ENCODE data around the gene JAM3. TPM values are rescaled to one million over a fixed set of nuclear protein-coding genes. Genes with fewer than 3 reads are reported as not detected.

Gene JAM3
- total RNA-seq, 4 donors from 2014 or later: 13.3 to 36.0 (median 16.8) TPM

- H3K4me1 ChIP-seq: no peaks in the 10 kb centered on the region
- H3K9me3 ChIP-seq: no peaks in the 10 kb centered on the region
- 86 to 94% methylated on average over 6 of the region's 6 CpGs for WGBS, 2 donors
- no peak overlapping the region for H3K4me3 ChIP-seq (replicated peaks in 1 of 3)
- H3K27me3 ChIP-seq: no peaks in the 10 kb centered on the region
- no peaks in the 10 kb centered on the region for H3K36me3 ChIP-seq
- no peak for DNase-seq
- TF ChIP-seq CTCF (IDR thresholded peaks at IDR 0.05) (no peak), POLR2A (IDR thresholded peaks at IDR 0.05) (no peak)
- intact Hi-C loops (cut with DNase I): loop anchor here (5.0 kb wide), 1 partner anchor 215 kb away; no protein-coding TSS in a partner anchor
- H3K27ac ChIP-seq: no peak overlapping the region
These were observed 73.7 kb downstream of the JAM3 start for GRCh38 chr11:134142536-134142935.

GRCh38 chr11:134143801-134144200, 74.9 kb downstream of the JAM3 start:
- 65 to 84% methylated on average over 3 of the region's 3 CpGs for WGBS, 2 donors
- Histone ChIP-seq H3K9me3 (no peaks in the 10 kb centered on the region), H3K4me3 (replicated peaks in 1 of 3) (no peak overlapping the region), H3K4me1 (no peaks in the 10 kb centered on the region), H3K36me3 (no peaks in the 10 kb centered on the region), H3K27ac (no peak overlapping the region), H3K27me3 (no peaks in the 10 kb centered on the region)
- DNase-seq: no peak
- intact Hi-C loops (cut with DNase I): loop anchor here (5.0 kb wide), 1 partner anchor 216 kb away; no protein-coding TSS in a partner anchor
- TF ChIP-seq CTCF (IDR thresholded peaks at IDR 0.05): no peak
- no peak for TF ChIP-seq POLR2A (IDR thresholded peaks at IDR 0.05)

- TF ChIP-seq POLR2A (IDR thresholded peaks at IDR 0.05) (no peak), CTCF (IDR thresholded peaks at IDR 0.05) (no peak)
- Histone ChIP-seq H3K9me3 (no peaks in the 10 kb centered on the region), H3K4me1 (no peaks in the 10 kb centered on the region), H3K27ac (no peak overlapping the region), H3K36me3 (peaks cover 3 to 4% of the 10 kb centered on the region in 2 donors), H3K27me3 (no peaks in the 10 kb centered on the region), H3K4me3 (replicated peaks in 1 of 3) (no peak overlapping the region)
- DNase-seq: no peak
- intact Hi-C loops (cut with DNase I): loop anchor here (5.0 kb wide), 1 partner anchor 217 kb away; no protein-coding TSS in a partner anchor
- 89 to 90% methylated on average over 5 of the region's 5 CpGs for WGBS, 2 donors
These were observed 75.9 kb downstream of the JAM3 start for GRCh38 chr11:134144744-134145143.

- no peak for DNase-seq
- Histone ChIP-seq H3K36me3 (peaks cover 4 to 9% of the 10 kb centered on the region in 2 donors), H3K9me3 (no peaks in the 10 kb centered on the region), H3K4me3 (replicated peaks in 1 of 3) (no peak overlapping the region), H3K27ac (no peak overlapping the region), H3K27me3 (no peaks in the 10 kb centered on the region), H3K4me1 (no peaks in the 10 kb centered on the region)
- TF ChIP-seq CTCF (IDR thresholded peaks at IDR 0.05) (no peak), POLR2A (IDR thresholded peaks at IDR 0.05) (no peak)
- 96 to 97% methylated on average over 8 of the region's 8 CpGs for WGBS, 2 donors
- intact Hi-C loops (cut with DNase I): no loop called here
These were observed 76.8 kb downstream of the JAM3 start for GRCh38 chr11:134145715-134146114.

- Histone ChIP-seq H3K9me3 (no peaks in the 10 kb centered on the region), H3K4me1 (no peaks in the 10 kb centered on the region), H3K4me3 (replicated peaks in 1 of 3) (no peak overlapping the region), H3K27ac (no peak overlapping the region), H3K27me3 (no peaks in the 10 kb centered on the region), H3K36me3 (peaks cover 4 to 17% of the 10 kb centered on the region in 2 donors)
- TF ChIP-seq CTCF (IDR thresholded peaks at IDR 0.05) (no peak), POLR2A (IDR thresholded peaks at IDR 0.05) (no peak)
- WGBS, 2 donors: 90 to 97% methylated on average over 3 of the region's 3 CpGs
- intact Hi-C loops (cut with DNase I): no loop called here
- DNase-seq: no peak
These were observed 77.7 kb downstream of the JAM3 start for GRCh38 chr11:134146598-134146997.
